Measurements from ENCODE around the gene RNF26.

Gene RNF26

GRCh38 chr11:119355091-119355843, 20.9 kb downstream of the RNF26 start:
- no peak for DNase-seq (ENCODE audit: low read depth, low spot score)

DNA sequence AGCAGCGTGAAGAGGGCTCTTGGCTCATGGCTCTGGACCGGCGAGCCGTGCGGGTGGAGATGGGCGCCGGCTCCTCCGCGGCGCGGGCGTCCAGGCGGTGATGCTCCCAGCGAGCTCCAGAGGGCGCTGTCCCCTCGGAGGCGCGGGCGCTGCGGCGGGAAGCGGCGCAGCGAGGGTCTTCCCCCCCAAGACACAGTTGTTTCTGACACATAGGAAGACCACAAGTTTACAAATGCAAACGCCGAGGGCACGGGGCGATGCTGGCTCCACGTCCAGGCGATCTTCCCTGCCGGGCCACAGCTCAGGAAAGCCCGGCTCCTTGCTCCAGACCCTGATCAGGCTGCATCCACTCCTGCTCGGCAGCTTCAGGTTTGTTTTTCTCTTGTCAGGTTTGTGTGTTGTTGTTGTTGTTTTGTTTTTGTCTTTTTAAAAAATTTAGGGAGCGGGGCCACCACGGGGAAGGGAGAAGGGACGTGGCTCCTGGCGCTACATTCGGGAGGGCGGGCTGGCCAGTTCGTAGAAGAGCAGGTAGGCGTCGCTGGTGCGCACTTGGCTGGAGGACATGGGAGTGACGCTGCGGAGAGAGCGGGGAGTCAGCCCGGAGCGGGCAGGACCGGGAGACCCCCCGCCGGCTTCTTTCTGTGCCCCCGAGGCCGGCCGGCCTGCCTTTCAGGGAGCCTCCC, 22.2 kb downstream of the RNF26 start:
- no peak for DNase-seq (ENCODE audit: low read depth, low spot score)

DNA sequence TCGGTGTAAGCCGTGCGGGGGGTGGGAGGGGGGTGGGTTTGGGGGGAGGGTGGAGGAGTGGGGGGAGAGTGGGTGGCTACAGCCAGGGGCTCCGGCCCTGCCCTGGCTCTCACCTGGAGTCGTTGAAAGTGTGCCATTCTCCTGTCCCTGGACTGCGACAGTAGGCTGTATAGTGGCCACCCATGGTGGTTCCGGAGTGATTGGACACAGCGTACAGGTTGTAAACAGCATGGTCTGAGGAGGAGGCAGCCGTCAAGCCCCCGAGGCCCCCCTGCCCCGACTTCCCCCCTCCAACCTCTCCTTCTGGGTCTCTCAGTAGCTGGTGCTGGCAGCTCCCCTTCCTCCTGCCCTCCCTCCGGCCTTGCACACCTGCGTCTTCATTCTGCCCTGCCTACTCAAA, 22.7 kb downstream of the RNF26 start:
- no peak for DNase-seq (ENCODE audit: low read depth, low spot score)

DNA sequence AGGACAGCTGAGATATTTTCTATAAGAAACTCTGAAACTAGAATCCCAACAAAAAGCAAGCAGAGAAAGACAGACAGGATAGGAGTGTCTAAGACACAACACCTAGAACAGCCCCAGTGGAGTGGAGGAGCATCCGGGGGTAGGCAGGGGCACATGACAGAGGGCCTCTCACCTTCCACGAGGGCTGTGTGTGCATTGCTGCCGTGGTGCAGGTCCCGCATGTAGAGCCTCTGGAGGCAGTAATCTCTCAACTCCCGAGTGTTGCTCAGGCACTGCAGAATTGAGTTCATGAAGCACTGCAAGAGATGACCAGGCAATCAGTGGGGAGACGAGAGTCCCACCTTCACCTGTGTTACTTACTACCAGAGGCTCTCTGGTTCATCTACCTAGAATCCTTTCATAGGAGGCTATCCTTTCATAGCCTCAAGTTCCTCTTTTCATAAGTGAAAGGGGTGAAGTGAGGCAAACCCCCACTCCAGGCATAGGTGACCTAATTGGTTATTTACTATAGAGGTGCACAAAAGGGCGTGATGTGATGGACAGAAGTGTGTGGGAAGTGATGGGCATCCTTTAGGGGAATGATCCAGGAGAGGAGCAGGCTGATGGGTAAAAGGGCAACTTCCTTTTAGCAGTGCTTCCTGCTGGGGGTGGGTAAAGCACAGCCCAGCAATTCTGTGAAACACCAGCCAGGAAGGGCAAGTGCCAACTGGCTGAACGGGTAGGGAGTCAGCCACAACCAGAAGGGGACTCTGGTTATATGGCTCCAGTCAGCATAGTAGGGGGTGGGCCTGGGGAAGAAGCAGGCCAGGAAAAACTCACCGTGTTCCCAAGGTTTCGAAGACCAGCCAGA, 25.3 kb downstream of the RNF26 start:
- no peak for DNase-seq (ENCODE audit: low read depth, low spot score)

DNA sequence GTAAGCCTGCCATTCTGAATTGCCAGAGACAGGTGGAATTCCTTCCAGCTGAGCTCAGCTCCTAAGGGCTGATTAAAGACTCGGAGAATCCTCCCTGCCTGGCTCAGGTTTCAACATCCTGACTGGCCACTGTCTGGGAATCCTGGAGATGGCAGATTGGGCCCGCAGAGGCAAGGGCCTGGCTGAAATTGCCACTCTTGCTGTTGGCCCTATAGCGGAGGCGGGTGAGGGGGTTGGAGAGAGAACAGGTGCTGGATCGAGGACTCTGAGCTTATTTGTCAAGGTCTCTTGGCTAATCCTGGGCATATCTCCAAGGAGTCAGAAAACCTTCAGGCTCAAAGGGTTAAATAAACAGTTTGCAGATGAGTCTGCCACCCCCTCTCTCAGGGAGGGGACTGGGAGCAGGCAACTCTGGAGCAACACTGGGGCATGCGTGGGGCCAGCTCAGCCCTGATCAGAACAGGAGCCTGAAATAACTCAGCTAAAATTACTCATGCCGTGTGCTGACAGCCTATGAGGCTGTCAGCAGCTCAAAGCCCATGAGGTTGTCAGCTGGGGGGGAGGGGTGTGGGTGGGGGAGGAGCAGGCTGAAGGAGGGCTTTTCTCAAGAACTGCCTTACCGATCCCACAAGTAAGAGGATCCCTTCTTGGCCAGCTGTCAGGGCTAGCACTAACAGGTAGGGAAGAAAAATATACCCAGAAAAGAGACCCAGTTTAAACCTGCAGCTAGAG, 26.9 kb downstream of the RNF26 start:
- DNase-seq (ENCODE audit: low read depth, low spot score), result no peak

DNA sequence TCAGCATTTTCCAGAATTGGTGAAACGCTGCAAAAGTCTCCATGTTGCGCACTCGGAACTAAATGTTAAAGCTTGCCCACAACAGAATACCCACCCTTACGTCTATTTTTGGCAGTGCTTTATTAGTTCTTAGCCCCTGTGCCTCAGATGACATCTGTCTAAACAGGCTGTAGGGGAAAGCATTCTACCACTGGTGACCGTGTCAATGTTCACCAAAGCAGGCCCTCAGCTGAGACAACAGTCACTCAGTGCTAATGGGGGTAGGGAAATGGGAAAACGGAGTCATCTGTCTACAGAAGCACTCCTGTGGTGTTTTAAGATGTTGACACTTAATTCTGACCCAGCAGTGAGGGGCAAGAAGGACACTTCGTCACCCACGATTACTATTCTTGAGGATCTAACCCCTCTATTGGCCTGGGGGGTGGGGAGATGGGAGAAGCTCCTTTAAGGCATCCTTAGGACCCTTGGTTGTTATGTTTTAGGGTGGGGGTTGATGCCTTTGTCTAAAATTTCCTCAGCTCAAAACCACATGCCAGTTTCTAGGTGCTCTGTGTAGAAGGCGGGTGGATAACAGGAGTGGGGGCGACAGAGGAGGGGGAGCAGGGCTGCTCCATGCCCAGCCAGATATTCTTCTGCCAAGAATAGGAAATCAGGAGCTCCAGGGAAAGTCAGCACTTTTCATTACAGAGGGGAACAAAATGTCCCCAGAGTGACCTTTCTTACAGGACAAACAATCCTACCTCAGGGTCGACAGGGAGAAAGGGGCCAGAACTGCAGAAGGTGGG, 27.8 kb downstream of the RNF26 start:
- DNase-seq (ENCODE audit: low read depth, low spot score), result no peak

DNA sequence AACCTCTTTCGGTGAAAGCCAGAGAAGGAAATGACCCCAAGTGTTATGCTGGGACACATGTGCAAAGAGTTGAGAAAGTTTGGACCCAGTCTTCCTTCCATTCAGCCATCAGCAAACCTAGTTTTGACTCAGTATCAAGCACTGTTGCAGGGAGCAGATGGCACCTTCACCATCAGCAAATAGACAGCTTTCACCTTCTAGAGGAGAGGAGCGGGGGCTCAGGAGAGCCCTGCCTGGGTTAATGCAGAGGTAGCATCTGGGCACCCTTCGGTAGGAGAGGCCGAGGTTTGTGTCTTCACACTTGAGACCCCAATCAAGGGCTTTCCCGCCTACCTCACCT, 28.4 kb downstream of the RNF26 start:
- no peak for DNase-seq (ENCODE audit: low read depth, low spot score)

- no peak for DNase-seq (ENCODE audit: low read depth, low spot score)
Observed at GRCh38 chr11:119363081-119363850, 28.9 kb downstream of the RNF26 start.

DNA sequence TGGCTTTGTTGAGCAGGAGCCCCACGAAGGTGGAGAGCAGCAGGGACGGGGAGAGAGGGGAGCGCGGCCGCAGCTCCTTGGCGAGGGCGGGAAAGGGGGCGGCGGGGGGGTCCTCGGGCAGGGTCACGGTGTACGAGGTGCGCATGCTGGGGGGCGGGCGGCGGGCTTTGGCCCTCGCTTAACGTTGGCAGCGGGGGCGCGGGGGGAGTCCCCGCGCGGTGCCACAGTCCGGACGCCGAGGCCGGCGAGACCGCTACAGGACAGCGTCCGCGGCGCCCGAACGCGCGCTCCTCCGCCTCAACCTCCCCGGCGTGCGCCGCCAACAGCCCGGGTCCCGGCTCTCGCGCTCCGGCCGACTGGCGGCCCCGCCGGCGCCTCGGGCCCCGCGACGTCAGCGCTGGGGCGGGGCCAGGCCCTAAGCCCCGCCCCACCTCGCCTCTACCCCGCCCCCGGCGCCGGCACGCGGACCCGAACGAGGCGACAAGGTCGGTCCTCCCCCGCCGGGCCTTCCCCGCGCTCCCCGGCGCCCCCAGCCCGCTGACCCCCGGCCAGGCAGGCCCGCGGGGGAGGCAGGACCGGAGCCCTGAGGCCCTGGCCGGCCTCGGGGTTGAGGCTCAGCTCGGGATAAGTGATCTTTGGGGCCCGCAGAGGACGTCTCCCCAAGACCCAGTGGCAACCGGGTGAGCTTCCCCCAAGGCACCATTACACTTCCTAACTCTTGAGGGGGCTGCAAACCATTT, 29.7 kb downstream of the RNF26 start:
- DNase-seq (ENCODE audit: low read depth, low spot score), result no peak

- no peak for DNase-seq (ENCODE audit: low read depth, low spot score)
Observed at GRCh38 chr11:119365071-119365591, 30.8 kb downstream of the RNF26 start.

DNA sequence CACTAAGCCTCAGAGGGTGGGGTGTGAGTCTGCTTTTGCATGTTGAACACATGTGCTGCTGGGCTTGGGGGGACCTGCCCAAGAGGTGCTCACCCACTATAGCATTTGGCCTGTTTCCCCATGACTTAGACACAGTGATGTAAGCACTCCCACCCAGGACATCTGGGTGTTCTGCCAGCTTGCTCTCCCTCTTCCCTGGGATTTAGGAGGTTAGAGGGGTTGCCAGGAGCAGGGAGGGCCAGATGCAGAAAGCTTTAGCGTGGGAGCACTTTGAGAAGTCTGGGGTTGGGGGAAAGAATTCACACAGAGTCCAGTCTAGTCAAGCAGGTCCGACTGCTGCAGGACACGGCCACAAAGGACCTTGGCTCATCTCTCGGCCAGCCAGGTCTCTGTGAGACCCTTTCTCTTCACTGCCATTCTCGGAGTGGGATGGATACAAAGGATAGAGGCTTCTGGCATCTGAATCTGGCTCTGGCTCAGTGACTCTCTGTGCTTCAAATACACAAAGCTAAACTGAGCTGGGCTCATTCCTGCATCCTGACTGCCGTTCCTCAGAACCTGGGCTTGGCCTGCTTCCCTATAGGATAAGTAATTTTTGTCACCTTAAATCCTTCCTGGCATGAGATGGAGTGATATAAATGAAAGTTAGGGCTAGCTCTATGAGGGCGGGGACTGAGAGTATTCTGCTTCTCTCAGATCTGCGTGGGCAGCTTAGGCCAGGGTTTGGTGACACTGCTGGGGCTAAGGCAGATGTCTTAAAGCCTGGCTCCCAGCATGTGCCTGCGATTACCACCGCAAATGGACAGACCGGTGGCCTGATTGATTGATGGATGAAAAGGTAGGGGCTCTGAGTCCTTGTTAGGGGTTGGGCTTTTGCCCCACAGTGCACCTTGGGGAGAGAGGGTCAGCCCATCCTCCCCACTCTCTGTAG, 32.6 kb downstream of the RNF26 start:
- DNase-seq (ENCODE audit: low read depth, low spot score), result no peak

DNA sequence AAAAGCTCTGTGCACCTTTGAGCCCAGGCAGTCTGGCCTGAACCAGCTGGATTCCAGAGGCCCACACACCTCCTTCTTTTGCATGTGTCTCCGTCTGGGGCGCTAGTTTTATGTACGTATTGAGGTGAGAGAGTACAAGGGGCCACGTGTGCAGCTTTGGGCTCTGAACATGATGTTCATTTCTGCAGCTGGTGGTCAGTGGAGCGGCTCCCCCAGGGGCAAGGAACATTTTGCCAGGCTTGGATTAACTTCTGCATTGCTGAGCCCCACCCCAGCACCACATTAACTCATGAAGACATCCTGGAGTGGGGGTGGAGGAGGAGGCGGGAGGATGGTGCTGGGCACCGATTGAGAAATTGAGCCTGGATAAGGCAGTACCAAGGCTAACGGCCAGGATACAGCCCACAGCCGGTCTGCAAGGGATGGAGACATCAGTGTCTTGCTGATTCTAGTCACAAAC, 33.4 kb downstream of the RNF26 start:
- DNase-seq (ENCODE audit: low read depth, low spot score), result no peak

DNA sequence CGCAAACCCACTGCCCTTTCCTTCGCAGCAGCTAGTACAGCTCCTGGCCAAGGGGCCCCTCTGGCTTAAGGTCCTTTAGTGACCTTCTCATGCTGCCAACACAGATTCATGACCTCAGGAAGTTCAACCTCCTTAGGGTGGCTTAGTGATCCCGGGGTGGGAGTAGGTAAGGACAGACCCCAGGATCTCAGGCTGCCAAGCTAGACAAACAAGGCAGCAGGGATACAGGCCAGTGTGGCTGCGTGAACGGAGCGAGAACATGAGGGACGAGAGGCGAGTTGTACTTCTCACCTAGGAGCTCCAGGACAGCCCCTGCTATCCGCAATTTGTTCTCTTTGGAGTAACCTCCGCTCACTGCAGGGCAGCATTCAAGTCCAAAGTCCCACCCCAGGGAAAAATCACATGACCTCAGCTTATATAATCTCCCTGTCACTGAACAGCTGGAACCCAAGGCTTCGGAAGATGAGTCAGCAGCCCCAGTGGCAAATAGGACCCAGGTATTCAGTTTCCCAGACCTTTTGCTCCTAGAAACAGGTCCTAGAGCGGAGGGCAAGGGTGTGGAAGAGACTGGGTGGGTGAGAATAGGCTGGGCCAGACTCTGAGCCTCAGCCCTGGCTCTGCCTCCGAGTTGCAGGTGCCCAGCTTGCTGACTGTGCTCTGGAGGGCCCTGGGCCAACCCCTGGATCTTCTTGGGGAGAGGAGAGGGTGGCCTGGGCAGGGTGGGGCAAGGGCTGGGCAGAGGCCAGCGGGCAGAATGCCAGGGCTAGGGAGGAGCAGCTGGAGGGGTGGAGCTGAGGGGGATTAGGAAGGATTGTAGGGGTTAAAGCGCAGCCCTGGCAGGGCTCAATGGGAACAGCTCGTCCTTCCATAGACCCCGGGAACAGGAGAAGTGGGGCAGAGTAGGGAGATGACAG, 34.1 kb downstream of the RNF26 start:
- DNase-seq (ENCODE audit: low read depth, low spot score), result no peak

DNA sequence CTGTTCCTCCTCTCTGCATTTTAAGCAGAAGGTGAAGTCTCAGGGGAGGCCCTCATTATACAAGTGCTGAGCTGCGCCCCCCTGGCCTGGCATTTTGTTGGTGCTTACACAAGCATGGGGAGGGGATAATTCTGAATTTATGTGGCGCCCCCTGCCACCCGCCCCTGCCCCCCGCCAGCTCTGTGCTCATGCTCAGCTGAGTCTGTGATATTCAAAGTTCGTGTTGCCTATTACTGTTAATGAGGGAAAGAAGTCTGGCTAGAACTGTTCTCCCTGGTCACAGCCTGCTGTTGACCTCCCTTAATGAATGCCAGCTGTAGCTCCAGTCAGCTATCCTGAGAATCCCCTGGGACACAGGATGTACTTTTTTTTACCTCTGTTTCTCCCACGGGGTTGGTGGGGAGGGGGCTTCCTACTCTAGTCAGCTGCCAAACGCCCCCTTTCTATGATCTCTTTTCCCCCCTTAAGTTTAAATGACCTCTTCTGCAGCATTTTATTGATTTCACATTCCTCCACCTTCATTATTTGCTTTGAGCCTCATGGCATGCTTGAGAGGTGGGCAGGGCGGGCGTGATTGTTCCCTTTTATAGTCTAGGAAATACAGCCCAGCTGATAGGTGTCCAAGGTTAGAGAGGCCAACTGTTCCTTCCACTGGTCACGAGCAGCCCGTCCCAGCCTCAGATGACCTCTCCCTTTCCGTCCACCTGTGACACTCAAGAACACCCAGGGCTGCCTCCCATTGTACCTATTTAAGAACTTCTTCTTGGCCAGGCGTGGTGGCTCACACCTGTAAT, 35.0 kb downstream of the RNF26 start:
- no peak for DNase-seq (ENCODE audit: low read depth, low spot score)

DNA sequence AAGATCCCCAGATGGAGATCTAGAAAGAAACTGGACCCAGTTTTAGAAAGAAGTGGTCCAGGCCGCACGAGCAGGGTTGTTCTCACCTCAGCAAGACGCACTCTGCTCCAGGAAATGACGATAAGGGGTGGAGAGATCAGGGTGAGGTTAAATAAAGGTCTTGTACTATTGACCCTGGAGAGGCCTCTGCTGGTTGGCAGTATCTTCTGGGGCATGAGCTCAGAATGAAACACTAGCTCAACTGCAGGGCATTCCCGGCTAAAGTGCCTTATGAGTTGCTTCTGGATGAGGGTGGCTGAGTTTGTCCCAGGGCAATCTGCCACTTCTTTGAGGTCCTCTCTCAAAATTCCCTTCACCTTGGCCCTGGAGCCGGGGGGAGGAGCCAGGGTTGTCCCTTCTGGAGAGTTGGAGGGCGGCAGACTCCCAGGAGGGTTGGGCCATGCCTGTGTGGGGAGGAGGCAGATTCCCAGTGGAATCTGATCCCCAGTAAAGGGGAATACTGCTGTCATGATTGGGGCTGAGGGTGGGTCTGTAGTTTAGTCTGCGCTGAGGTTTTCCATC, 36.2 kb downstream of the RNF26 start:
- DNase-seq (ENCODE audit: low read depth, low spot score), result no peak

DNA sequence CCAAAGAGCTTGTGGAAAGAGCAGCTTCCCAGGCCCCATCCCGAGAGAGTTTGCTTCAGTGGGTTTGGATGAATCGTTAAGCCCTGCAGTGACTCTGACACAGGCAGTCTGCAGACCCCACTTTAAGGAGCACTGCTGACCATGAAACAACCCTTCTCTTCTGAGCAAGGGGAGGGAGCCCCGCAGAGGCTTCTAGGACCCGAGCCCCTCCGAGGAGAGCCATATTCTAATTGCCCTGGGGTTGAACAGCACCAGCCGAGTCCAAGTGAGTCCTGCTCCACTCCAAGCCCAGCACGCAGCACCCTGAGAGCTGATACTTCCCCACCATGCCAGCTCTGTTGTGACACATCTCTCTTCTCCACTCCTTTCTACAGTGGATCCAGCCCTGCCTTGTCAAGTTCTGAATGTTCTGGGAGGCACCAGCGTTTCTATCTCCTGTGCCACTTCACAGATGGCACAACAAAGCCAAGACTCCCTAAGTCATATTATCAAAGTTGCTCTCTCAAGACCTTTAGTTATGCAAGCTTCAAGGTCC, 36.8 kb downstream of the RNF26 start:
- DNase-seq (ENCODE audit: low read depth, low spot score), result no peak
